GM21717 (cell line): ENCODE data around the gene GNS.
"Not testable (repeated sequence)": the region's sequence is repeated elsewhere in the genome, so short reads cannot be mapped to it uniquely, and the experiment has no call there.

Source experiments
- ATAC-seq: cut with Tn5 transposase; IDR thresholded peaks from one replicate; pipeline ENCODE4 v1.9.1; 2021; ENCODE audit warnings: mild to moderate bottlenecking, moderate library complexity; ENCODE audit not compliant: unreplicated experiment

The GNS gene

DNA sequence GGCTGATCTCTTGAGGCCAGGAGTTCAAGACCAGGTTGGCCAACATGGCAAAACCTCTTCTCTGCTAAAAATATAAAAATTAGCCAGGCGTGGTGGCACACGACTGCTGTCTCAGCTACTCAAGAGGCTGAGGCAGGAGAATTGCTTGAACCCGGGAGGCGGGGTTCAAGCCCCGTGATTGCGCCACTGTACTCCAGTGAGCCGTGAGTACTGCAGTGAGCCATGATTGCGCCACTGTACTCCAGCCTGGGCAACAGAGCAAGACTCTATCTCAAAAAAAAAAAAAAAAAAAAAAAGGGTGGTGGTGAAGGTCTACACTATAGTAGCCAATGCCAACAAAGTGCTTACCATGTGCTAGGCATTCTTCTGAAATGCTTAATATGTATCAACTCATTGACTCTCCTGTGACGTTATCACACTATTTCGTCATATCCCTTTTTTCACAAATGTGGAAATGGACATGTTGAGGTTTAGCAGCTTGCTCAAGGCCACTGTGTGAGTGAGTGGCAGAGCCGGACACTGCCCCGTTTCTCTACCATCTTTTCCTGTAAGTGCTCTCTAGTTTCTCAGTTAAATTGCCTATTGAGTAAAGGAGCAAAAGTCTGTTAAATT, 59.6 kb downstream of the GNS start:
- ATAC-seq = no peak

DNA sequence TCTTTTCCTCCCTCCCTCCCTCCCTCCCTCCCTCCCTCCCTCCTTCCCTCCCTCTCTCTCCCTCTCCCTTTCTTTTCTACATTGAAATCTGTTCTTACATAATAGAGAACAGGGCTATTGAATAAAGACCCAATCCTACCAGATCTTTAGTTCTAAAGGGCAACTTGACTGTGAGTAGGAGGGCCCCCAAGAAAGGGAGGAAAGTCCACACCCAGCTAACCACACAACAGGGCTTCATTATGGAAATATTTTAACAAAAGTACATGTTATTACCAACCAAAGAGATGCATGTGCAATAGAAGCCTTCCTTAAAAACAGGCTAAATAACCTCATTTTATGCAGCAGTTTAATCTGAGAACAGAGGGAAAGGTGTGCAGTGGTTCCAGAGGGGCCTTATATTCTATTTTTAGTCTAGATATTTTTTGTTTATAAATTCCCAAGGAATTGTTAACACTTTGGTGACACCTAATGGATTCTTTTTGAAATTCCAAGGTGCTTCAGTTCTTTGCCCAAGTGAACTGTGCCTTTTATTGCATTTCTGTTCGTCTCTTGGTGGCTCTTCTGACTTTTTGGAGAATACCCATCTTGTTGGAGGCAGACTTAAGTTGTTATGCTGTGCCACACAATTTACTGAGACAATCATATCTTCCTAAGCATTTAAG, 63.0 kb downstream of the GNS start:
- no peak for ATAC-seq

DNA sequence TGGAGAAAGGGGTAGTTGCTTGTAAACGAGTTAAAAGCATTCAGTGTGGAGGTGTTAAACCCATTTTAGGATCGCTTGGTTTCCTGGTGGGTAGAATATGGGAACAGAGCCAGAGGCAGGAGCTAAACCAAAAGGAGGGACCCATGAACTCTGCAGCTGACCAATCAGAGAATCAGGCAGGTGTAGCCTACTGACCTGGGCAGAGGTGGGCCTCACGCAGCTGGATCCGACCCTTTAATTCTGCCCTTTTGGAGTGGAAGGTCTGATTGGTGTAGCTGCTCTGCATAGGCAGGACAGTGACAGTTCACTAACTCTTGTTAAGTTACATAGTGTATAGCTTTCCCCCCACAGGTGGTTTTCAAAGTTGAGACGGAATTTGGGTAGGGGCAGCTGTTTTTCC, 63.7 kb downstream of the GNS start:
- ATAC-seq = no peak

DNA sequence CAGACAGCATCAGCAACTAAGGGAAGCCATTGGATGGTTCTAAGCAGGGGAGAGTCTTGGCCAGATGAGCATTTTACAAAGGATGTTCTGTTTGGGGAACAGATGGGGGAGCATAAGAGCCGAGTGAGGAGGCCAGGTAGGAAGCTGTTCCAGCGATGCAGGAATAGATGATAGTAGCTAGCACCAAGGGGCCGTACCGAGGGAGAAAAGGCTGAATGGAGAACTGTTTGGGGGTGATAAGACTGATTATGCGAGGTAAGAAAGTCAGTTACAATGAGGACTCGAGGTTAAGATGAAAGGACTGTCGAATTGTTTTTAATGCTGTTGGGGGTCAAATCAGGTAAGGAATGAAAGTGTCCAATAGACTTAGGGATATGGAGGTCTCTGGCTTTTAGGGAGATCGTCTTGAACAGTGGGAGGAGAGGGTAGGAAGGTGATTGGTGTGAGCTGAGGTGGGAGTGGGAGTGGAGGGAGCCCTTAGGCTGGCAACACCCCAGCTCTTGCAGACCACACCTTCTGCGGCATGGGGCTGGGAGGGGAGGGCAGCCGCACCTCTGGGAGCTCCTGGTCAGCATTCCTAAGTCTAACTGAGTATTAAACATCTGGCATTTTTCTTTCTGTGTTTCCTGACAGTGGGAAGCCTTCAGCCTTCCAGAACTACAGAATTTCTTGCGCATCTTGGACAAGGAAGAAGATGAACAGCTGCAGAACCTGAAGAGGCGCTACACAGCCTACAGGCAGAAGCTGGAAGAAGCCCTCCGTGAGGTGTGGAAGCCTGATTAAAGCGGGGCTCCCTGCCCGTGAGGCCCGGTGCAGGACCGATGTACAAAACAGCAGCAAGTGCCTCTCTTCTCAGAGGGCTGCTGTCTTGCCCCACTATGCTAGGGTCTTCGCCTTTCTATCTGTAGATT, 64.8 kb downstream of the GNS start:
- ATAC-seq = no peak

DNA sequence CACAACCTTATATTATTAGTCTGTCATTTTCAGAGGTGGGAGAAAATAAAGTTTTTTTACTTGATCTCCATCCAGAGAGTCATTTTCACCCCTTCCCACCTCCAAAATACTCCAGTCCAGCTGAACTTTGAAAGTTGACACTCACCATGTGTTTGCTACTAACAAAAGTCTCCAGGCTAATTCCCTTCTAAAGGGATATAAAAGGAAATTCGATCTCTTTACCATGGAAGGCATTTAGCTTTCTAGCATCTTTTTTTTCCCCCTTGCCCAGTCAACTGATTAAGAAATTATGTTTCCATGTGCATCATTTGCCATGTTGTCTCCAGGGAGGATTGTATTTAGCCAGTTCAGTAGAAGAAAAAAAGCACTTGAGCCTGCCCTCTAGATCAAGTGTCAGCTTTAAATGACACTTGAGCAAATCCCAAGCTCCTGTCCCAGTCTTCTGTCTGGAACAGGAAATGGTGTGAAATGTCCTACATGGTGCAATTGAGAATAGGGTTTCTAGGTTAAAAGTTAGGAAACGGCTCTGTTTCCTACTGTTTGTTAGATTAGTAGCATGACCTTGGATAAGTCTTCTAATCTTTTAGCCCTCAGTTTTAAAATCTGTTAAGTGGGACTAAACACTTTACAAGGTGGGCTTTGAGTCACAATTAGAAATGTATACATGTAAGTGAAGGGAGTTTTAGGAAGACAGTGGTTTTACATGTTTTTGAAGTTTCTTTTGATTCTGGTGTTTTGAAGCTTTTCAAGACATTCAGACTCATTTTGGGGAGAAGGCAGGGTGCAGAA, 67.2 kb downstream of the GNS start:
- ATAC-seq = no peak

DNA sequence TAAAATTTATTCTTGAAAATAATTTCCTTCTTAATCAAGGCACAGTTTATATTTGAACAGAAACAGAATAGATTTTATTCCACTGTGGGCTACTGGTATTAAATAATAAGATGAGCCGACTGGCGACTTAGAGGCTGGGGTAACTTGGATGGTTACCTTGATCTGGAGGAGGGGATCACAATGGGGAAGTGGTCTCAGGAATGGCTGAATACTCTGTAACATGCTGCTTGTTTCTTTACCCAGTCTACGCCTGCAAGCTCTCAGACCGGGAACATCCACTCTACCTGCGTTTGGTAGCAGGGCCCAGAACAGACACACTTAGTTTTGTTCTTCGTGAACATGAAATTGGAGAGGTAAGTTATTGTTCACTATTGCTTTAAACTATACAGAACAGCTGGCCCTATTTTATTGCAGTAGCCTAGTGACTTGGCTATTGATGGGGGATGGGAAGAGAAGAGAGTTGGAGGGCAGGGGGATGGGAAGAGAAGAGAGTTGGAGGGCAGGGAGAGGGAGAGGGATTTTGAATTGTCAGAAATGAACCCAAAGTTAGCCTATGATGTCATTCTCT, 67.9 kb downstream of the GNS start:
- ATAC-seq = no peak

DNA sequence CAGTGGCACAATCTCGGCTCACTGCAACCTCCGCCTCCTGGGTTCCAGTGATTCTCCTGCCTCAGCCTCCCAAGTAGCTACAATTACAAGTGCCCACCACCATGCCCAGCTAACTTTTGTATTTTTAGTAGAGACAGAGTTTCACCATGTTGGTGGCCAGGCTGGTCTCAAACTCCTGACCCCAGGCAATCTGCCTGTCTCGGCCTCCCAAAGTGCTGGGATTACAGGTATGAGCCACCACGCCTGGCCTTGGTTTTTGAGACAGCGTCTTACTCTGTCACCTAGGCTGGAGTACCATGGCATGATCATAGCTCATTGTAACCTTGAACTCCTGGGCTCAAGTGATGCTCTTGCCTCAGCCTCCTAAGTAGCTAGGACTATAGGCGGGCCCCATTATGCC, 69.0 kb downstream of the GNS start:
- not testable (repeated sequence) for ATAC-seq

DNA sequence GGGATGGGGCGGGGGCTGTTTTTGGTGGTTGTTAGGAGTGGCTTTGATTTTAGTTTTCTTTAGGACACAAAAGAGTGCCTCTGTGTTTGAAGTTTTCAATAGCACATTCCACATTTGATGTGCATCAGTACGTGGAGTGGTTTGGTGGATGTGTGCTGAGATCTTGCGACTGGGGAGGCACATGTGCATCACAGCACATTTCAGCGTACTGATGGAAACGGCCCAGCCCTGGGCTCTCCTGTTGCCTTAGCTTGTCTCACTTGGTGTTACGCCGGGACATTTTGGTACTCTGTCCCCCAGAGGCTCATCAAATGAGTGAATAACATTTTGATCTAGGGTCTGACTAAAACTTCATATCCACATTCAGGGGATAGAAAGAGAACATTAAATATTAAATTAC, 70.5 kb downstream of the GNS start:
- ATAC-seq = no peak

DNA sequence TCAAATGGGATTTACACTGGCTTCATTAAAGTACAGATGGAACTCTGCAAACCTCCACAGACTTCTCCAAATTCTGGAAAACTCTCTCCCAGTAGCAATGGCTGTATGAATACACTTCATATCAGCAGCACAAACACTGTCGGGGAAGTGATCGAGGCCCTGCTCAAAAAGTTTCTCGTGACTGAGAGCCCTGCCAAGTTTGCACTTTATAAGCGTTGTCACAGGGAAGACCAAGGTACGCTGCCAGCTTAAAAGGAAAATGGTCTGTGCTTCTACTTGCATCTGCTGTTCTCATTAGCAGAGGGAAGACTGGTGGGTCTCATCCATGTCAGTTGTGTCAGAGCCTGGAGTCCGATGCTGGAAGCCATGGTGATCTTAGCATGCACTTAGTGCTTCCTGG, 71.0 kb downstream of the GNS start:
- ATAC-seq = no peak

DNA sequence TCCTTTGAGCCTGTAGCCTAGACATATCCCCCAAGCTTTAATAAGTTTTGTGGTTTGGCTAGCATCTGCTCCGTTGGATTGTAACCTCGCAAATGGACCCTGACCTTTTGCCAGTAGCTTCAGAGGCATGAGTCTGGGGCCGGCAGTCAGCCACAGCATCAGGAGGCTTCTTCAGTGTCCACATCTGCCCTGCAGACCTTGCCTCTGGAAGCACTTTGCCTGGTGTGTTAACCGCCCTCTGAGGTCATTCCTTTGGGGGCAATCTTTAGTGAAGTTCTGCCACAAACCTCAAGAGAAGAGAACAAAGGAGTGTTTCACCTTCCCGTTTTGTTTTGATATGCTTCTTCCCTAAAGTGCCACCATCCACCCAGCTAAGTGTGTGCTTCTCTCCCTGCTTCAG, 71.4 kb downstream of the GNS start:
- no peak for ATAC-seq

DNA sequence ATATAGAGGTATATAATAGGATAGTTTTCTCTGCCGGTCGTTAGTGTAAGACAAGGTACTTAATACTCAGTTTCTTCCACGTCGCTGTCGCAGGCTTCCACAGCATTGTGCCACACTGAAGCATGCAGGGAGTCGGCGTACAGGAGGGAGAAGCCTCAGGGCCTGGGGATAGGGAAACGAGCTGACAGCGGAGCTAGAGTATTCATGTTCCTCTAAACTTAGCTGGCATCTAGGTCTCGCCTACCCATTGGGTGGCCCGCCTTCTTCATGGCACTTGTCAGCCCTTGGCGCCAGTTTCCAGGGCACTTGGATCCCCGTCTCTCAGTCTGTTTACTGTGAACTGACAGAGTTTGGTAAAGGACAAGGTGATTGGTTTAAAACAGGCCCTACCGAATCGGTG, 73.6 kb downstream of the GNS start:
- ATAC-seq = no peak

DNA sequence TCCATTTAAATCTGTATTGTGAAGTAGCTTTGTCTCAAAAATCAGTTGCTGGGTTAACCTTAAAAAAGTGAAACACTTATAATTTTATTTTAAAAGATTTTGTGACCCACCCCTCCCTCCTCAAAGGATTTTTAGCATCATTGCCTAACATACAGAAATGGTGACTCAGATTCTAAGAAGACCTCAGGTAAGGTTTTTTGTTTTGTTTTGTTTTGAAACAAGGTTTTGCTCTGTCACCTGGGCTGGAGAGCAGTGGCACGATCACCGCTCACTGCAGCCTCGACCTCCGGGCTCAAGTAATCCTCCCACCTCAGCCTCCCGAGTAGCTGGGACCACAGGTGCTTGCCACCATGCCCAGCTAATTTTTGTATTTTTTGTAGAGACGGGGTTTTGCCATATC, 74.2 kb downstream of the GNS start:
- no peak for ATAC-seq

DNA sequence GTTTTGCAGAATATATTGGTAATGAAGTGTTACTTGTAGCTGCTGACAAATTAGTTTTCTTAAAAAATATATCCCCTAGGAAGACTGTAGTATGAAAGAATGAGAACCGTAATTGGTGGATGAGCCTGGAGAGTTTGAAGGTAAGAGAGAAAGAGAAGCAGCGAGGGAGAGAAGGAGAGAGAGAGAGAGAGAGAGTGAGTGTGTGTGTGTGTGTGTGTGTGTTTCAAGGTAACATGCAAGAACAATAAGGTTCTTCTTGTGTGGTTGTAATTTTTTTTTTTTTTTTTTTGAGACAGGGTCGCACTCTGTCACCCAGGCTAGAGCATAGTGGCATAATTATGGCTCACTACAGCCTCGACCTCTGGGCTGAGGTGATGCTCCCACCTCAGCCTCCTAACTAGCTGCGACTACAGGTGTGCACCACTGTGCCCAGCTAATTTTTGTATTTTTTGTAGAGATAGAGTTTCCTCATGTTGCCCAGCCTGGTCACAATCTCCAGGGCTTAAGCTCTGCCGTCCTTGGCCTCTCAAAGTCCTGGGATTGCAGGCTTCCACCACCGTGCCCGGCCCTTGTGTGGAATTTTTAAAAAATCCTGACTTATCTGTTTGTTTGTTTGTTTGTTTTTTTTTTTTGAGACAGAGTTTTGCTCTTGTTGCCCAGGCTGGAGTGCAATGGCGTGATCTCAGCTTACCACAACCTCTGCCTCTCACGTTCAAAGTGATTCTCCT, 75.2 kb downstream of the GNS start:
- no peak for ATAC-seq

DNA sequence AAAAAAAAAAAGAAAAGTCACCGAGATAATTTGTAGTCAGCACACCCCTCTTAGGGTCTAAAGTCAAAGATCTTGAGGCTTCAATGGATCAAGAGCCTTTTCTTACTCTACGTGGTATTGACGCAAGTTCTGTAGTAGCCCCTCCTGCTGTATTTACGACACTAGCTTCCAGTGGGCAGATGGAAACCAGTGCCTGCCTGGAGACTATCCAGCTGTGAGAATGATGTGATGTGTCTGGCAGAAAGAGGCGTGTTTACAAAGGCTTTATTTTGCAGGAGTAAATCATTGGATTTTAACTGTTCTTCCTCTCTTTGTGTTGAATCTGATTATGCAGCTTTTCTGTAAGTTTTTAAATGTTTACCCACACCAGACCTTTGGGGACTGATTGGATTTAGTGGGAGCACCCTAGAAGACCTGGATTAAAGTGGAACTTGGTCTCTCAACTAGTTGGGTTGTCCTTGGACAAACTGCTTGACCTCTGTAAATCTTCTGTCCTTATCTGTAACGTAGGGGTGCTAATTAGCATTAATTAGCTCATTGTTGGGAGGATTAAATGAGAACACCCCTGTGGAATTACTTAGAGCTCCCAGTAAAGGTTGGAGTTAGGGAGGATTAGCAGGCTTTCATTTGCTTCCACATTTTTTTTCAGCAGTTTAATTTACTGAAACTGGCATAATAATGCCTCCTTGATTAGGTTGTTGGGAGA, 76.5 kb downstream of the GNS start:
- no peak for ATAC-seq

DNA sequence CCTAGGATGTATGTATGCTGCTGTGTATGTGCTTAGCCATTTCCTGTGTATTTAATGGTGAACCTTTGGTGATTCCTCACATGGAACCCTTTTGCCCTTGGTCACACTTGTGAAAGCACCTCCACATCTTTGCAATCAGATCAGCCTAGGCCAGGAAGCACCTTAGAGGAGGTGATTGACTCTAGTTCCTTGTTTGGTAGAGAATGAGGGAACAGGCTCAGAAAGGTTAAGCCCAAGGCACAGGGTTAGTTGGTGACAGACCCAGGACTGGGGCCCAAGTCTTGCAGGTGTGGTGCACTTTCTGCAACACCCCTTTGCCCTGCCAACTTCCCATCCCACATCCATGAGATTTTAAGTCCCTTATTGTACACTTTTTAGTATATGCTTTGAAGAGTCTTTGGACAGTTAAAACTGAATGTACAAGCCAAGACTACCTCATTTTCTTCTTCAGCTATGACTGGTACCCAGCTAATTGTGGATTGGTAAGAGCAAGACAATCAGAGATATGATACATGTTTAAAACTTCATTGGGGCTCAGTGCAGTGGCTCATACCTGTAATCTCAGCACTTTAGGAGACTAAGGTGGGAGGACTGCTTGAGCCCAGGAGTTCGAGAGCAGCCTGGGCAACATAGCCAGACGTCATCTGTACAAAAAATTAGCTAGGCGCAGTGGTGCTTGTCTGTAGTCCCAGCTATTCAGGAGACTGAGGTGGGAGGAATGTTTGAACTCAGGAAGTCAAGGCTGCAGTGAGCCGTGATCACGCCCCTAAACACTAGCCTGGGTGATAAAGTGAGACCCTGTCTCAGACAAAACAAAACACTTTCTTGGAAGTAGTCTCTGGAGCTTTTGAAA, 77.8 kb downstream of the GNS start:
- no peak for ATAC-seq

DNA sequence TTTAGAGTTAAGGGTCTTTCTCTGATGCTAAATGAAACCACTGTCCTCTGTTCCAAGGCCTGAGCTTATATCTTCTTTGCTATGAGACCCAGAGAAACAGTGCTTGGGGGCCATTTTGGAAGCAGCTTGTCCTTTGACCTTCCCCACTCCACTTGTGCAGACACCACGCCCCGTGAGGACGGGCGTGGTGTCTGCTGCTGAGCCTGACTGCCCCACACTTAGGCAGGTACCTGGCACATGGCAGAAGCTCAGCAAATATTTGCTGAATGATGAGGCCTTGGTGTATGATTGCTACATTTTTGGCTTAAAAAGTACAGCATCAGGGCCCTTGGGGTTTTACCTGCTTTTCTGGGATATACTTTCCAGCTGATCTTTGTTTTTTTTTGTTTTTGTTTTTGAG, 79.0 kb downstream of the GNS start:
- no peak for ATAC-seq

DNA sequence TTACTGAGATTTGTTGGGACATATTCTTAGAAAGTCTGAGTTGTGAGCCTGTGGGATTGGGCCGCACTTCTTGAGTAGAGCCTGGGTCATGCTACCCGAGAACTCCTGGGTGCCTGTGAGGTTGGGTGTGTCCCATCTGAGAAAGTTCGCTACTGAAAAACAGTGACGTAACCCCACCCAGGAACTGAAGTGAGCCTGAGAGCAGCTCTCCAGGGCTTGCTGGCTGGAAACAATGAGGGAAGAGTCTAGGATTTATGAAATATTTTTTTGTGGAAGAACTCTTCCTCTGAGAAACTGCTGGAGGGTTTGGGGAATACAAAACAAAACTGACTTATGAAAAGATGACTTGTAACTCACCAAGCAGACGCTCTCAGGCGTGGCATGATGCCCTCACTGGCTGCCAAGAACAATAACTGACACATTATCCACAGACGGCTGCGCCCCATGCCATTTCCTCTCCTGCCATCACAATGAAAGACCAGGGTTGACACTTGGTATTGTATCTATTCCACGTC, 79.7 kb downstream of the GNS start:
- ATAC-seq = no peak

DNA sequence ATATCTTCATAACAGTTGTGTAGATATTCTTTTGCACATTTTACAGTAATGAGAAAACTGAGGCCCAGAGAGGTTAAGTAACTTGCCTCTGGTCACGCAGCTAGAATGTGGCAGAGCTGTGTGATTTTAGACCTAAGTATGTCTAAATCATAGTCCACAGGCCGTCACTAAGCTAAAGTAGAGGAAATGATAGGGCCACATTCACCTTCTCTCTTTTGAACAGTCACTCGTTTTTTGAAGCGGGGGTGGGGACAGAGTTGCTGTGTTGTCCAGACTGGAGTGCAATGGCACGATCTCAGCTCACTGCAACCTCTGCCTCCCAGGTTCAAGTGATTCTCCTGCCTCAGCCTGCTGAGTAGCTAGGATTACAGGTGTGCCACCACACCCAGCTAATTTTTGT, 80.4 kb downstream of the GNS start:
- ATAC-seq = no peak

DNA sequence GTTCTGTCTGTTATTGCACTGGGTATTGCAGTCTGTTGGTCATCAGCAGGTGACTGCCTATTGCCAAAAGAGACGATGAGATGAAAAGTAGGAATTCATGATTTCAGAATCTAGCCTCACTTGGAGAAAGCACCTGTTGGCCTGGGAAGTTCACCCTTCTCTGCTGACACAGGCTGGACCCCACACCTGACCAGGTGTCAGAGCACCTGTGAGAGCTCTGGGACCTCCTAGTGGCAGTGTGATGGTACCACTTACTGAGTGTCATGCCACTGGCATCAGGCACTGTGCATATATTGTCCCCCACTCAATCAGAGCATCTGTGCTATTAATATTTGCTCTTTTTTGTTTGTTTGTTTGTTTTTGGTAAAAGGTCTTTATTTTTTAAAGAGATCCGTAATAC, 81.0 kb downstream of the GNS start:
- no peak for ATAC-seq
